HepG2 (cell line): Measurements from ENCODE around the gene CD14. TPM values are rescaled to one million over a fixed set of nuclear protein-coding genes. Genes with fewer than 3 reads are reported as not detected.

Experiments used
- CEBPG ChIP-seq: IDR thresholded peaks from 2 replicates; pipeline ENCODE4 v1.6.1; 2016
- CSRNP1 ChIP-seq: sonication (generic); formaldehyde crosslinking; IDR thresholded peaks from 2 replicates; pipeline ENCODE4 v1.8.1; 2023; ENCODE audit warnings: mild to moderate bottlenecking, missing genetic modification reagents
- DBP ChIP-seq: sonication (generic); formaldehyde crosslinking; IDR thresholded peaks from 2 replicates; pipeline ENCODE4 v1.4.0; 2020; ENCODE audit warnings: missing genetic modification reagents; ENCODE audit errors: not compliant biosample characterization
- FOSL2 ChIP-seq: sonication (generic); formaldehyde crosslinking; IDR thresholded peaks from 2 replicates; pipeline ENCODE4 v1.4.0; 2020; ENCODE audit warnings: missing genetic modification reagents
- HMGXB4 ChIP-seq, 2 experiments: sonication (generic) in 1 of 2; formaldehyde crosslinking in 1 of 2; IDR thresholded peaks; 2 replicates each; pipeline versions ENCODE4 v1.4.0 to v1.6.1; 2018 to 2020; ENCODE audit warnings: missing genetic modification reagents in 2 of 2, borderline replicate concordance in 1 of 2, low read depth in 1 of 2, mild to moderate bottlenecking in 1 of 2, missing biosample characterization in 1 of 2
- HNF4G ChIP-seq, 2 experiments: sonication (generic) in 1 of 2; formaldehyde crosslinking in 1 of 2; IDR thresholded peaks; 2 replicates each; pipeline versions ENCODE4 v1.4.0 to v1.6.1; 2011 to 2020; ENCODE audit warnings: borderline replicate concordance in 2 of 2, low read depth in 2 of 2, mild to moderate bottlenecking in 2 of 2, low read length in 1 of 2, missing genetic modification reagents in 1 of 2, moderate library complexity in 1 of 2
- JUNB ChIP-seq: sonication (generic); formaldehyde crosslinking; IDR thresholded peaks from 2 replicates; pipeline ENCODE4 v1.8.0; 2022; ENCODE audit warnings: missing genetic modification reagents, mild to moderate bottlenecking, borderline replicate concordance
- MATR3 ChIP-seq: sonication (generic); formaldehyde crosslinking; IDR thresholded peaks from 2 replicates; pipeline ENCODE4 v1.4.0; 2020; ENCODE audit warnings: missing genetic modification reagents
- MXD3 ChIP-seq: IDR thresholded peaks from 2 replicates; pipeline ENCODE4 v1.6.1; 2016; ENCODE audit warnings: mild to moderate bottlenecking, missing biosample characterization, missing genetic modification reagents
- NFKBIZ ChIP-seq: IDR thresholded peaks from 2 replicates; pipeline ENCODE4 v1.6.1; 2018; ENCODE audit warnings: missing genetic modification reagents, missing compliant biosample characterization
- PBX3 ChIP-seq: sonication (generic); formaldehyde crosslinking; IDR thresholded peaks from 2 replicates; pipeline ENCODE4 v1.8.1; 2023; ENCODE audit warnings: missing genetic modification reagents, inconsistent platforms, borderline replicate concordance
- PREB ChIP-seq: sonication (generic); formaldehyde crosslinking; IDR thresholded peaks from 2 replicates; pipeline ENCODE4 v1.4.0; 2020; ENCODE audit warnings: missing genetic modification reagents
- SALL1 ChIP-seq: sonication (generic); formaldehyde crosslinking; IDR thresholded peaks from 2 replicates; pipeline ENCODE4 v1.8.0; 2022; ENCODE audit warnings: mild to moderate bottlenecking, missing genetic modification reagents
- SAP130 ChIP-seq: IDR thresholded peaks from 2 replicates; pipeline ENCODE4 v1.6.1; 2016; ENCODE audit warnings: low read depth
- SMAD9 ChIP-seq: sonication (generic); formaldehyde crosslinking; IDR thresholded peaks from 2 replicates; pipeline ENCODE4 v1.5.1; 2020; ENCODE audit warnings: mild to moderate bottlenecking, missing genetic modification reagents
- ZFP1 ChIP-seq: IDR thresholded peaks from 2 replicates; pipeline ENCODE4 v1.6.1; 2016
- ZFP36L1 ChIP-seq: sonication (generic); formaldehyde crosslinking; IDR thresholded peaks from 2 replicates; pipeline ENCODE4 v1.8.0; 2022; ENCODE audit warnings: mild to moderate bottlenecking, missing genetic modification reagents, moderate library complexity
- ZNF383 ChIP-seq: sonication (generic); formaldehyde crosslinking; IDR thresholded peaks from 2 replicates; pipeline ENCODE4 v1.4.0; 2020; ENCODE audit warnings: missing genetic modification reagents, mild to moderate bottlenecking, borderline replicate concordance
- ZNF414 ChIP-seq: sonication (generic); formaldehyde crosslinking; IDR thresholded peaks from 2 replicates; pipeline ENCODE4 v1.5.0; 2020; ENCODE audit warnings: missing genetic modification reagents
- ZSCAN12 ChIP-seq: sonication (generic); formaldehyde crosslinking; IDR thresholded peaks from 2 replicates; pipeline ENCODE4 v1.9.0; 2021; ENCODE audit warnings: mild to moderate bottlenecking, missing genetic modification reagents
- polyA plus RNA-seq, 8 experiments: library from polyadenylated mRNA; depleted of rRNA in 3 of 8; stranded (reverse) in 7 of 8; unstranded in 1 of 8; fragments of >200 nt; fragmentation: Illumina TruSeq in 4 of 8; extraction: Trizol in 4 of 8; gene quantifications; 2 replicates each; pipeline versions ENCODE4 v1.2.1 to v1.2.3, GENCODE V29; 2011 to 2016; ENCODE audit warnings: low read depth in 4 of 8, missing spikeins in 1 of 8, mixed read lengths in 1 of 8; ENCODE audit not compliant: insufficient read depth in 1 of 8
- total RNA-seq, 5 experiments: library from RNA; depleted of rRNA; stranded (reverse); fragments of >200 nt; fragmentation: Illumina TruSeq; extraction: Trizol; gene quantifications; 2 replicates each; pipeline ENCODE4 v1.2.3, GENCODE V29; 2016; ENCODE audit warnings: low read depth in 1 of 5

The CD14 gene
- total and polyA plus RNA-seq, 2 of the 13 experiments (the other 11 are each of a cell fraction or from before 2014, with no cell fraction given): 1.7 to 4.7 TPM

- TF ChIP-seq HMGXB4 (CRISPR knock-in tag; IDR thresholded peaks at IDR 0.05; ENCODE audit: borderline replicate concordance in 1 of 2, low read depth in 1 of 2): peak; percentile 79 to 85; a peak in 3 of 4 replicates
- TF ChIP-seq PREB (CRISPR knock-in tag): no peak
- no peak for TF ChIP-seq MATR3
- TF ChIP-seq NFKBIZ: peak; percentile 65; the same call in 1 of the 2 replicates
- TF ChIP-seq MXD3 (CRISPR knock-in tag): peak; percentile 85; the same call in 1 of the 2 replicates
- TF ChIP-seq ZFP36L1 (CRISPR knock-in tag): 0 out of 2 replicates have a peak, but pooled peaks have one; percentile 66
- TF ChIP-seq SAP130: peak; percentile 83
- 0 out of 2 replicates have a peak, but pooled peaks have one; percentile 45 for TF ChIP-seq ZFP1 (CRISPR knock-in tag)
- peak; percentile 73; the same call in 1 of the 2 replicates for TF ChIP-seq HNF4G (IDR thresholded peaks at IDR 0.05; ENCODE audit: borderline replicate concordance, low read depth, low read length)
- TF ChIP-seq HNF4G (CRISPR knock-in tag; IDR thresholded peaks at IDR 0.05; ENCODE audit: borderline replicate concordance, low read depth): no peak; the same call in 1 of the 2 replicates
- no peak for TF ChIP-seq SMAD9
- TF ChIP-seq ZNF383 (CRISPR knock-in tag): peak; percentile 97; the same call in 1 of the 2 replicates
- peak; percentile 89 for TF ChIP-seq SALL1 (CRISPR knock-in tag)
- TF ChIP-seq CEBPG: peak; percentile 90
- peak; percentile 73 for TF ChIP-seq FOSL2 (CRISPR knock-in tag)
- no peak for TF ChIP-seq CSRNP1 (CRISPR knock-in tag)
- TF ChIP-seq DBP: no peak
- TF ChIP-seq ZSCAN12 (CRISPR knock-in tag): no peak
- TF ChIP-seq JUNB (CRISPR knock-in tag): no peak
- TF ChIP-seq PBX3: no peak
- no peak for TF ChIP-seq ZNF414 (CRISPR knock-in tag)
Observed at GRCh38 chr5:140639148-140639981, 6.4 kb upstream of the CD14 start, which contains the start of gene TMCO6 (continued).
